Stimulated activated naive B cell treated with anti-CD40 and anti-IgM and Interleukin-4, amounts not matched to agents 10 μg/mL and 1 μg/mL and 100 μg/mL, for 72 hours (primary cell): ENCODE data around the gene PLEKHF1.
"Not testable (repeated sequence)": the region's sequence is repeated elsewhere in the genome, so short reads cannot be mapped to it uniquely, and the experiment has no call there.

Source experiments
- ATAC-seq, 2 donors: fragments of 150-1000 bp; cut with Tn5 transposase; replicated peaks; 2 replicates each; pipeline ENCODE4 v1.10.0; 2021; ENCODE audit warnings: moderate library complexity in 1 of 2
- DNase-seq: peaks from one replicate; pipeline ENCODE4 v3.0.0; 2021
- H3K27ac Mint-ChIP-seq: one replicate; pipeline ENCODE4 v1.8.0; 2022; ENCODE audit warnings: mild to moderate bottlenecking, mixed read lengths
- H3K27me3 Mint-ChIP-seq, 2 donors: one replicate each; pipeline ENCODE4 v1.8.0; 2022; ENCODE audit warnings: mixed read lengths in 2 of 2
- H3K36me3 Mint-ChIP-seq, 2 donors: one replicate each; pipeline ENCODE4 v1.8.0; 2022; ENCODE audit warnings: mixed read lengths in 2 of 2, mild to moderate bottlenecking in 1 of 2
- H3K4me1 Mint-ChIP-seq, 2 donors: one replicate each; pipeline ENCODE4 v1.8.0; 2022; ENCODE audit warnings: mixed read lengths in 2 of 2, mild to moderate bottlenecking in 1 of 2
- H3K4me3 Mint-ChIP-seq, 2 donors: one replicate each; pipeline ENCODE4 v1.8.0; 2022; ENCODE audit warnings: mild to moderate bottlenecking in 2 of 2, mixed read lengths in 2 of 2, moderate library complexity in 1 of 2
- H3K9me3 Mint-ChIP-seq, 2 donors: one replicate each; pipeline ENCODE4 v1.8.0; 2022; ENCODE audit warnings: mixed read lengths in 2 of 2, mild to moderate bottlenecking in 1 of 2

Gene PLEKHF1

DNA sequence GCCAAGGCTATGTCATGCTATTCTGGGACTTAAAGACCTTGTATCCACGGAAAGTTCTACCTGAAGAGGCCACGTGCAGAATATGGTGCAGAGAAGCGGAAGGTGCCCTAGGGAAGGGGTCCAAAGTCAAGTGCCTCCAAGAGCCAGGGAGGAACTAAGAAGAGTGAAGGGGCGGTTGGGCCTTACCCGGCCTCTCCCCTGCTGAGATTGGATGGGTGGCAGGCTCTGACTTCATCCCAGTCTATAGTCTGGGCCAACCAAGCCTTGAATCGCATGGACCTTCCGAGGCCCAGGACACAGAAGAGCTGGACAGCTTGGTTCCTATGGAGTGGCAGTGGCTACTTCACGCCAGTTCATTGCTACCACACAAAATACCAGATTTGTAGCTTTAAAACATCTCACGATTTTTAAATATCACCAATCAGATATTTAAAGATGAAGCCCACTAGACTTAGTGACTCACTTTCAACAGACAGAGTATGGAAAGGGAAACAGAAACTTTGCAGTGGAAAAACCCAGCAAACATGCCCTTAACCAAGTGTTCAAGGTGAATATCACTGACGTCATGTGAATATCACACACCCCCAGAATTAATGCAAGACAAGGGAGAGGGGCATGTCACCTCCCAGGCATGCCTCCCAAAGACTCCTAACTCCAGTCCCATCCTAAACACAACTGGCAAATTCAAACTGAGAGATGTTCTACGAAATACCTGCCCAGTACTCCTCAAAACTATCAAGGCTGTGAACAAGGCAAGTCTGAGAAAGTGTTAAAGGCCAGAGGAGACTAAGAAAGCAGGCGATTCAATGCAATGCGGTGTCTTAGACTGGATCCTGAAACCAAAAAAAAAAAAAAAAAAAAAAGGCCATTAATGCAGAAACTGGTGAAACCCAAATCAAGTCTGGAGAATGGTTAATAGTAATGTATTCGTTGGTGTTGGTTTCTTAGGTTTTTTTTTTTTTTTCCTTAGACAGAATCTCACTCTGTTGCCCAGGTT is 39.6 kb downstream of the PLEKHF1 start:
- ATAC-seq (peak; percentile 91 to 96), DNase-seq (peak; percentile 20)
- peaks cover 15 to 29% of the 10 kb centered on the region in 2 donors for H3K4me1 Mint-ChIP-seq
- H3K27ac Mint-ChIP-seq = peak overlapping the region; percentile 91
- H3K4me3 Mint-ChIP-seq = peak overlapping the region; percentile 52 to 72
- H3K9me3 Mint-ChIP-seq = no peaks in the 10 kb centered on the region
- H3K36me3 Mint-ChIP-seq = peaks cover 14 to 26% of the 10 kb centered on the region in 2 donors
- H3K27me3 Mint-ChIP-seq = no peaks in the 10 kb centered on the region

- Mint-ChIP-seq H3K9me3 (no peaks in the 10 kb centered on the region), H3K36me3 (peaks cover 14 to 28% of the 10 kb centered on the region in 2 donors), H3K27me3 (no peaks in the 10 kb centered on the region), H3K27ac (no peak overlapping the region), H3K4me3 (no peak overlapping the region), H3K4me1 (peaks cover 23 to 37% of the 10 kb centered on the region in 2 donors)
- DNase-seq = no peak
- ATAC-seq = no peak
These were observed 40.4 kb downstream of the PLEKHF1 start for GRCh38 chr19:29705706-29706105.

DNA sequence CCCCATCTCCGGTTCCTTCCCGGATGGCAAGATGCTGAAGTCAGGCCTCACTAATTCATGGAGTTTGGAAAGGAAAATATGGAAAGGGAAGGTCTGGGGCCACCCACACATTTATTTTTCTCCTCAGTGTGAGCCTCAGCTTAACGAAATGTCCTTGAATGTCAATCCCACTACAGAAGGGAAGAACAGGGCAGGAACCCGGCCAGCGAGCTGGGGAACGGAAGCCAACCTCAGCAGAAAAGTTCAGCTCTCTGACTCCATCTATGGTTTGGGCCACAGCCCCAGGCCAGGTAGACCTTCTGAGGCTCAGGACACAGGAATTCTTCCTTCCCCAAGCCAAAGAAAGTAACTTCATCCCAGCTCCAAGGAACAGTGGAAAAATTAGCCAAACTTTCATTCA is 41.4 kb downstream of the PLEKHF1 start:
- Mint-ChIP-seq H3K4me1 (peaks cover 25 to 43% of the 10 kb centered on the region in 2 donors), H3K36me3 (peaks cover 16 to 29% of the 10 kb centered on the region in 2 donors), H3K4me3 (no peak overlapping the region), H3K9me3 (no peaks in the 10 kb centered on the region), H3K27me3 (no peaks in the 10 kb centered on the region), H3K27ac (no peak overlapping the region)
- ATAC-seq (no peak), DNase-seq (no peak)

GRCh38 chr19:29708554-29709439 is 43.5 kb downstream of the PLEKHF1 start:
- Mint-ChIP-seq H3K4me1 (peaks cover 41 to 65% of the 10 kb centered on the region in 2 donors), H3K9me3 (no peaks in the 10 kb centered on the region), H3K27me3 (no peaks in the 10 kb centered on the region), H3K36me3 (peaks cover 19 to 27% of the 10 kb centered on the region in 2 donors), H3K4me3 (no peak overlapping the region), H3K27ac (peak overlapping the region; percentile 5)
- DNase-seq = no peak
- no peak for ATAC-seq

DNA sequence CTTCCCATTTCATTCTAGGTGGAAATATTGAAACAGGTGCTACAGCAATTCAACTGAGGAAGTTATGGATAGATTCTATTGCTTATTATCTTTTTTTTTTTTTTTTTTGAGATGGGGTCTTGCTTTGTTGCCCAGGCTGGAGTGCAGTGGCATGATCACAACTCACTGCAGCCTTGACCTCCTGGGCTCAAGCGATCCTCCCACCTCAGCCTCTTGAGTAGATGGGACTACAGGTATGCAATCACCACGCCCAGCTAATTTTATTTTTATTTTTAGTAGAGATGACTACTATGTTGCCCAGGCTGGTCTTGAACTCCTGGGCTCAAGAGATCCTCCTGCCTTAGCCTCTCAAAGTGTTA is 44.2 kb downstream of the PLEKHF1 start:
- H3K36me3 Mint-ChIP-seq = peaks cover 22 to 26% of the 10 kb centered on the region in 2 donors

DNA sequence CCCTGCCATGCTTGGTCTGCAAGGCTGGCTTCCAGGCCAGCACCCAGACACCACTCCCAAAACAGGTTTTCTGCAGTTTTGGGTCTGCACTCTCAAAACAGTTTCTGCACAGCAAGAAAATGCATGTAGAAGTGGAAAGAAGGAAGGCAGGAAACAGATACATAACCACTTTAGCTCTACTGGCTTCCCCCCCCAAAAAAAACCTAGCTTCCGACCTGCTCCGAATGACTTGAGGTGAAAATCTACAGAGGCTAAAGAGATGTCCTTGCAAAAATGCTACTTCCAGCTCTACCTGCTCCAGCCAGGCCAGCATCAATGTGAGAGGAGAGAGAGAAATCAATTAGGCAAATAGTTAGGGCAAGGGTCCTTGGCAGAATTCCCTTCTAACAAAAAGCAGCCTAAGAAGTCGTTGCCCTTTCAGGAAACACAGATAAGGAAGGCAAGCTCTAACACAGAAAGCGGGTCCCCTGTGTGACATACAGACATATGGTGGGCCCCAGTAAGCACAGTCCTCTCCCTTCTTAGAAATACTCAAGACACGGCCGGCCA is 46.4 kb downstream of the PLEKHF1 start:
- peaks cover 46 to 74% of the 10 kb centered on the region in 2 donors for H3K4me1 Mint-ChIP-seq
- H3K27me3 Mint-ChIP-seq = no peaks in the 10 kb centered on the region
- H3K36me3 Mint-ChIP-seq = peaks cover 14% of the 10 kb centered on the region in 2 donors
- ATAC-seq (no peak), DNase-seq (no peak)
- H3K4me3 Mint-ChIP-seq = peak overlapping the region in 1 of 2 donors; percentile 15
- no peaks in the 10 kb centered on the region for H3K9me3 Mint-ChIP-seq
- H3K27ac Mint-ChIP-seq = no peak overlapping the region

More for the DNA sequence above, 44.2 kb downstream of the PLEKHF1 start:
- H3K4me3 Mint-ChIP-seq, H3K9me3 Mint-ChIP-seq, DNase-seq, H3K27ac Mint-ChIP-seq, ATAC-seq, H3K27me3 Mint-ChIP-seq: not testable (repeated sequence)
- peaks cover 43 to 69% of the 10 kb centered on the region in 2 donors for H3K4me1 Mint-ChIP-seq

DNA sequence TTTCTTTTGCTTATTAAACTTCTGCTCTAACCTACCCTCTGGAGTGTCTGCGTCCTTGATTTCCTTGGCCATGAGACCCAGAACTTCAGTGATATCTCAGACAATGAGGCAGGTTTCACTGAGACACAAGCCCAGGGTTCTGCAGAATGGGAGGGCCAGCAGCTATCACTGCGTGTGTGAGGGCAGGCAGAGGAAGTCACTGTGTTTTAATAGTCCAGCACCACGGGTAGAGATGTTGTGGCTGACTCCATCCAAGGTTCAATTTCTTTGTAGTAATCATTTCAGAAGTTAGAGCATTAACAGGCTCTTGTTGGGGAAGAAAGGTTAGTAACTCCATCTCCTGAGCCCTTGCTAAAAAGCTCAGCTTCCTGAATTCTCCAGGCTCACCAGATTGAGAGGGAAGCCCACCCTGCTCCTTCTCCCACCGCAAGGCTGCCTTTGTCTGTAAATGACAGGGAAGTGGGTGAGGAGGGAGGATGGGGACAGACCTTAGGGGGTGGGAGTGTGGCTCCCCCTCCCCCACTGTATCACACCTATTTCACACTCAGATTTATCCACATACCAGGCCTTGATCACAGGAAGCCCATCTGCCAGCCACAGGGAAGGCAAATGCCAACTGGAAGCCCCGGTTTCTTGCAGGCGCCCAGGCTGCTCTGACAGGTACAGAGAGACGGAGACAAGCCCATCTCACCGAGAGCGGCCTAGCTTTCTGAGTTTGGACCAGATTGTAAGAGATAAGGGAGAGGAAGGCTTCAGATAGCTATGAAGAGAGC is 47.7 kb downstream of the PLEKHF1 start:
- no peaks in the 10 kb centered on the region for H3K27me3 Mint-ChIP-seq
- peak overlapping the region; percentile 74 for H3K27ac Mint-ChIP-seq
- H3K9me3 Mint-ChIP-seq = no peaks in the 10 kb centered on the region
- H3K4me3 Mint-ChIP-seq = peak overlapping the region in 1 of 2 donors; percentile 30
- ATAC-seq (no peak), DNase-seq (no peak)
- H3K36me3 Mint-ChIP-seq = peaks cover 12 to 13% of the 10 kb centered on the region in 2 donors
- peaks cover 48 to 76% of the 10 kb centered on the region in 2 donors for H3K4me1 Mint-ChIP-seq

DNA sequence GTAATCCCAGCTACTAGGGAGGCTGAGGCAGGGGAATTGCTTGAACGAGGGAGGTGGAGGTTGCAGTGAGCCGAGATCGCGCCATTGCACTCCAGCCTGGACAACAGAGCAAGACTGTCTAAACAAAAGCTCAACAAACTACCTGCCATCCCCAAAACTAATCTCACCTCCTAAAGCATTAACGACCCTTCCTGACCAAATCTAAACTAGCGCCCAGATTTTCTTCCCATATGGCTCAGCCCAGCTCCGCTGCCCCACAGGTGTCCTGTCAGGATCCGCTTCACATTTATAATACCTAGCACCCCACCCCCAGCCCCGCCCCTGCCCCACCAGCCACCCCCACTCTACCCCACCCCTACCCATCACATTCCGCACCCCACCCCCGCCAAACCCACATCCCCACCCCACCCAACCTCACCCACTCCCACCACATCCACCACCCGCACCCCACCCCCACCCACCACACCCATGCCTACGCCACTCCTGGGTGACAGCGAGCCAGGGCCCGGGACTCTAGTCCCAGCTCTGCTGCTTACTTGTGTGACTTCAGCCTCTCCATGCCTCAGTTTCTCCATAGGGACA is 49.2 kb downstream of the PLEKHF1 start:
- peaks cover 41 to 64% of the 10 kb centered on the region in 2 donors for H3K4me1 Mint-ChIP-seq
- DNase-seq = no peak

GRCh38 chr19:29714953-29715700 is 49.9 kb downstream of the PLEKHF1 start, which contains the start of gene C19orf12:
Gene C19orf12, minus strand, starts transcription at chr19:29715261. Its CDS starts 6,848 bp downstream, at chr19:29708413.
- H3K4me3 Mint-ChIP-seq = peak within 1 kb of the TSS; percentile 93 to 94
- peaks cover 39 to 58% of the 10 kb centered on the region in 2 donors for H3K4me1 Mint-ChIP-seq
- peak within 1 kb of the TSS; percentile 97 for H3K27ac Mint-ChIP-seq
- no peaks in the 10 kb centered on the region for H3K27me3 Mint-ChIP-seq
- DNase-seq = peak; percentile 57
- H3K36me3 Mint-ChIP-seq = peaks cover 7 to 13% of the 10 kb centered on the region in 2 donors
- no peaks in the 10 kb centered on the region for H3K9me3 Mint-ChIP-seq
- ATAC-seq = peak; percentile 79 to 83

More for the DNA sequence above, 49.2 kb downstream of the PLEKHF1 start:
- H3K4me3 Mint-ChIP-seq = peak overlapping the region; percentile 82 to 94
- H3K27me3 Mint-ChIP-seq = no peaks in the 10 kb centered on the region
- ATAC-seq = peak; percentile 32 to 38
- H3K36me3 Mint-ChIP-seq = peaks cover 7 to 13% of the 10 kb centered on the region in 2 donors
- no peaks in the 10 kb centered on the region for H3K9me3 Mint-ChIP-seq
- H3K27ac Mint-ChIP-seq = peak overlapping the region; percentile 85

- peaks cover 32 to 50% of the 10 kb centered on the region in 2 donors for H3K4me1 Mint-ChIP-seq
- ATAC-seq (peak; percentile 28 to 31), DNase-seq (no peak)
- H3K9me3 Mint-ChIP-seq = no peaks in the 10 kb centered on the region
- peak overlapping the region; percentile 97 for H3K27ac Mint-ChIP-seq
- H3K27me3 Mint-ChIP-seq = peaks cover 0 to 2% of the 10 kb centered on the region in 2 donors
- peaks cover 4 to 13% of the 10 kb centered on the region in 2 donors for H3K36me3 Mint-ChIP-seq
- peak overlapping the region; percentile 93 to 94 for H3K4me3 Mint-ChIP-seq
These were observed 50.7 kb downstream of the PLEKHF1 start for GRCh38 chr19:29715701-29716581.

DNA sequence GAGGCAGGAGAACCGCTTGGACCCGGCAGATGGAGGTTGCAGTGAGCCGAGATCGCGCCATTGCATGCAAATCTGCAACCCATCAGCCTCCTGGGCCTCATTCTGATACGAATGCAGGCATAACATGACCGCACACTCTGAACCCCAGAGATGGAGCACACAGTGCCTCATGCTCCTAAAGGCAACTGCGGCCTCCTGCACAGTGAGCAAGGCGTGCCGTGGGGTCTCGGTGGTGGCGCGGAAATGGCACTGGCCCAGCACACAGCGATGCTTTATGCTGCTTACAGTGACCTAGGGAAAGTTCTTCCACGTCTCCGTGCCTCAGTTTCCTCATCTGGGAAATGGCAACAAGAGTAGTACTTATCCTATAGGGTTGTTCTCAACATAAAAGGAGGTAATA is 51.8 kb downstream of the PLEKHF1 start:
- ATAC-seq (no peak), DNase-seq (no peak)
- H3K36me3 Mint-ChIP-seq = peaks cover 4 to 8% of the 10 kb centered on the region in 2 donors
- H3K27me3 Mint-ChIP-seq = peaks cover 0 to 4% of the 10 kb centered on the region in 2 donors
- H3K9me3 Mint-ChIP-seq = no peaks in the 10 kb centered on the region
- peaks cover 27 to 42% of the 10 kb centered on the region in 2 donors for H3K4me1 Mint-ChIP-seq
- no peak overlapping the region for H3K27ac Mint-ChIP-seq
- H3K4me3 Mint-ChIP-seq = no peak overlapping the region
